Measurements from ENCODE around the gene DIP2B. TPM values are rescaled to one million over a fixed set of nuclear protein-coding genes. Genes with fewer than 3 reads are reported as not detected.

Gene DIP2B
- total RNA-seq, 1 experiment from 2014 or later: 26.1 TPM

DNA sequence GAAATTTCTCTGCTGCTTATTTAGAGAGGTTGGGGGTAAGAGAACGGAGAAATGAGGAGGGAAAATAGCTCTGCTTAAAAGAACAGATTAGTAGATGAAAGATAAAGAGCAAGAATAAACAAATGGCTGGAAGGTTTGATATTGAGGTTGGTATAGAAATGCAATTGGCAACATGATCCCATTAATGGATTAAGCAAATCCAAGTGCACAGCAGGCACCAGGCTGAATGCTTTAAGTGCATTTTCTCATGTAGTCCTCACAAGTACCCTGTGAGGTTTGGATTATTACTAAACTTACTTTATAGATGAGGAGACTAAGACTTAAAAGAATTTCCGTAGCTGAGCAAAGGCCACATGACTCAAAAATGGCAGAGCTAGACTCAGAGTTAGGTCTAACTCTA lies 182.2 kb downstream of the DIP2B start (continued):
- TF ChIP-seq PRDM15 (CRISPR knock-in tag; IDR thresholded peaks at IDR 0.05) (no peak), ELF4 (CRISPR knock-in tag; IDR thresholded peaks at IDR 0.05; ENCODE audit: low read depth) (no peak), FOXP1 (CRISPR knock-in tag; IDR thresholded peaks at IDR 0.05; ENCODE audit: borderline replicate concordance) (no peak), ZBTB21 (CRISPR knock-in tag; IDR thresholded peaks at IDR 0.05; ENCODE audit: borderline replicate concordance) (no peak), MYBL2 (CRISPR knock-in tag; IDR thresholded peaks at IDR 0.05) (no peak), ZNF425 (CRISPR knock-in tag; conservative IDR thresholded peaks at IDR 0.05) (no peak)

DNA sequence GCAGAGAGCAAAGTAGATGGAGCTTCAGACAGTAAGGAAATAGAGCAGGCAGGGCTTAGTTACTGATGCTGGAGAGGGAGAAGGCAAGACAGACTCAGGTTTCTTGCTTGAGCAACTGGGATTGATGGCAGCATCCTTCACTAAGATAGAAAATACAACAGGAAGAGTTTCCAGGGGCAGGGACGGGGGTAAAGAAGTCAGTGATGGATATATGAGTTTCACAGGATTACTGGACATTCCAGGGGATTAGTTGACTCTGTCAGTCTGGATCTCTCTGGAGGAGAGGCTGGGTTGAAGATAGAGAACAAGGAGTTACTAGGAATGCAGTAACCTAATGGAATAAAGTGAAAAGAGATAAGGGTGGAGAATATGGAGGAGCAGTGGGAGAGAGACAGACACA lies 184.7 kb downstream of the DIP2B start:
- H3K27ac Mint-ChIP-seq: no peak overlapping the region
- no peak overlapping the region for H3K4me3 Mint-ChIP-seq
- H3K36me3 Mint-ChIP-seq: peaks cover 9% of the 10 kb centered on the region
- ChIA-PET POLR2A (no interaction called here), CTCF (interaction anchor here (1.4 kb wide), 1 partner anchor 185 kb away, joined by 4 read pairs; no protein-coding TSS in a partner anchor)
- no peaks in the 10 kb centered on the region for H3K4me1 Mint-ChIP-seq
- H3K9me3 Mint-ChIP-seq: no peaks in the 10 kb centered on the region
- DNase-seq (ENCODE audit: low spot score) (no peak), ATAC-seq (no peak)
- H3K27me3 Mint-ChIP-seq (ENCODE audit: low read depth): no peaks in the 10 kb centered on the region
- TF ChIP-seq ZNF263 (CRISPR knock-in tag; IDR thresholded peaks at IDR 0.05; ENCODE audit: low read depth) (no peak), FOXK1 (CRISPR knock-in tag; IDR thresholded peaks at IDR 0.05) (no peak), GRHL2 (CRISPR knock-in tag; IDR thresholded peaks at IDR 0.05; ENCODE audit: insufficient replicate concordance, severe bottlenecking) (no peak), HMGA2 (CRISPR knock-in tag; IDR thresholded peaks at IDR 0.05) (no peak), RORB (CRISPR knock-in tag; IDR thresholded peaks at IDR 0.05) (no peak), GTF2I (CRISPR knock-in tag; conservative IDR thresholded peaks at IDR 0.05) (no peak), OVOL2 (CRISPR knock-in tag; IDR thresholded peaks at IDR 0.05; ENCODE audit: borderline replicate concordance) (no peak), TEAD4 (CRISPR knock-in tag; IDR thresholded peaks at IDR 0.05) (no peak), ZNF425 (CRISPR knock-in tag; conservative IDR thresholded peaks at IDR 0.05) (no peak), PRRX2 (CRISPR knock-in tag; IDR thresholded peaks at IDR 0.05) (no peak), CTCF (IDR thresholded peaks at IDR 0.05) (no peak), AR (CRISPR knock-in tag; IDR thresholded peaks at IDR 0.05) (no peak), ETV6 (CRISPR knock-in tag; IDR thresholded peaks at IDR 0.05) (no peak), ZNF219 (CRISPR knock-in tag; IDR thresholded peaks at IDR 0.05; ENCODE audit: borderline replicate concordance) (no peak)
- TF ChIP-seq, protein P1, sequence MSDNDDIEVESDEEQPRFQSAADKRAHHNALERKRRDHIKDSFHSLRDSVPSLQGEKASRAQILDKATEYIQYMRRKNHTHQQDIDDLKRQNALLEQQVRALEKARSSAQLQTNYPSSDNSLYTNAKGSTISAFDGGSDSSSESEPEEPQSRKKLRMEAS (CRISPR knock-in tag; IDR thresholded peaks at IDR 0.05): no peak
